Activated naive CD4-positive, alpha-beta T cell treated with anti-CD3 and anti-CD28 coated beads, Interleukin-2, amount 50 U/mL, for 72 hours (primary cell): ENCODE data around the gene ADRA2C. TPM values are rescaled to one million over a fixed set of nuclear protein-coding genes. Genes with fewer than 3 reads are reported as not detected.

ENCODE experiments used
- ATAC-seq, 2 donors: fragments of 150-1000 bp; cut with Tn5 transposase; 2 replicates each; pipeline ENCODE4 v1.10.0; 2021; ENCODE audit warnings: mild to moderate bottlenecking in 2 of 2, moderate library complexity in 2 of 2
- DNase-seq, 2 donors: peaks; one replicate each; pipeline ENCODE4 v3.0.0; 2021 to 2022; ENCODE audit warnings: low spot score in 2 of 2
- H3K27ac Mint-ChIP-seq, 2 donors: one replicate each; pipeline ENCODE4 v1.8.0; 2022; ENCODE audit warnings: mild to moderate bottlenecking in 2 of 2, mixed read lengths in 2 of 2
- H3K36me3 Mint-ChIP-seq, 2 donors: one replicate each; pipeline ENCODE4 v1.8.0; 2022; ENCODE audit warnings: mixed read lengths in 2 of 2
- H3K9me3 Mint-ChIP-seq, 2 donors: one replicate each; pipeline ENCODE4 v1.8.0; 2022; ENCODE audit warnings: mixed read lengths in 2 of 2
- total RNA-seq, 2 donors: library from RNA; stranded (reverse); gene quantifications; one replicate each; pipeline ENCODE4 v1.2.3, GENCODE V29; 2022

Gene ADRA2C
- total RNA-seq, 2 donors from 2014 or later, result 0.35 TPM; not detected in 1

DNA sequence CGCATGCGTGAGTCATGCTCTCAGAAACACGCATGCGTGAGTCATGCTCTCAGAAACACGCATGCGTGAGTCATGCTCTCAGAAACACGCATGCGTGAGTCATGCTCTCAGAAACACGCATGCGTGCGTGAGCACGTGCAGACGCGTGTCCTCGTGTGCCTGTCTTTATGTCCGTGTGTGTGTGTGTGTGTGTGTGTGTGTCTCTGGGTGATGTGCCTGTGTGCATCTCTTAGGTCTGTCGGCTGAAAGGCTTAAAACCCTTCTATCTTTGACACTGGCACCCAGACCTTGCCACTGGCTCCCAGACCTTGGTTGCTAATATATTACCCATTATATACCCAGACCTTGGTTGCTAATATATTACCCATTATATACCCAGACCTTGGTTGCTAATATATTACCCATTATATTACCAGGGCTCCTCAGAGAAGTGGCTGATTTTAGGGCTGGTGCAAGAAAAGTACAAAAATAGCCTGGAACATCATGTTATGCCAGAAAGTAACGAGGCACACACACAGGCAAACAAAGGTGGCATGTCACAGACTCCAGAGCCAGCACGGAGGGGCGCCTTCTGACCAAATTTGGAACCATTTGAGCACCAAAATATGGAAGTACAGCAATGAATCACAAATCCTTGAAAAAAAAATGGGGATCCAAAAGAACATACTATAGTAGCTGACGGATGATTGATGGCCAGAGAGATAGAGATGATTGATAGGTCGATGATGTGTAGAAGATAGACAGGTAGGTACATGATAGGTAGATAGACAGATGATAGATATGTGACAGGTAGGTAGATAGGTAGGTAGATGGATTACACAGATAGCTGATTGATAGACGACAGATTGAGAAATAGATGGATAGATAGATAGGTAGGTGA, 19.2 kb upstream of the ADRA2C start:
- peaks cover 5 to 9% of the 10 kb centered on the region in 2 donors for H3K36me3 Mint-ChIP-seq
- peaks cover 0 to 5% of the 10 kb centered on the region in 2 donors for H3K9me3 Mint-ChIP-seq
- H3K27ac Mint-ChIP-seq, result no peak overlapping the region
- DNase-seq (no peak), ATAC-seq (no peak)

DNA sequence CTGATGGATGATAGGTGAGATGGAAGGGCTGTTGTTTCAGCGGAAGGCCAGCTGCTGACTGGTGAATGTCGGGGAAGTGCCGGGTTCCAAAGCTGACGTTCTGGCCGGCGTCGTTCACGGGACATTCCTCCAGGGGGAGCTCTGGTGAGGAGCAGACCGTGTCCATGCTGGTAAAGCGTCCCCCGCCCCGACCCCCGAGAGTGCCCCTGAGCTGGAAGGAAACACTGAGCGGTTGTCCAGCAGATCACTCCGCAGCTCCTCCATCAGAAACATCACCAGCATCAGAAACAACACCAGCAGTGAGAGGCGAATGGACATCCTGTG, 18.6 kb upstream of the ADRA2C start:
- DNase-seq (peak in 1 of 2 donors; percentile 38), ATAC-seq (no peak)
- Mint-ChIP-seq H3K9me3 (peaks cover 0 to 5% of the 10 kb centered on the region in 2 donors), H3K36me3 (peaks cover 5 to 6% of the 10 kb centered on the region in 2 donors), H3K27ac (no peak overlapping the region)

DNA sequence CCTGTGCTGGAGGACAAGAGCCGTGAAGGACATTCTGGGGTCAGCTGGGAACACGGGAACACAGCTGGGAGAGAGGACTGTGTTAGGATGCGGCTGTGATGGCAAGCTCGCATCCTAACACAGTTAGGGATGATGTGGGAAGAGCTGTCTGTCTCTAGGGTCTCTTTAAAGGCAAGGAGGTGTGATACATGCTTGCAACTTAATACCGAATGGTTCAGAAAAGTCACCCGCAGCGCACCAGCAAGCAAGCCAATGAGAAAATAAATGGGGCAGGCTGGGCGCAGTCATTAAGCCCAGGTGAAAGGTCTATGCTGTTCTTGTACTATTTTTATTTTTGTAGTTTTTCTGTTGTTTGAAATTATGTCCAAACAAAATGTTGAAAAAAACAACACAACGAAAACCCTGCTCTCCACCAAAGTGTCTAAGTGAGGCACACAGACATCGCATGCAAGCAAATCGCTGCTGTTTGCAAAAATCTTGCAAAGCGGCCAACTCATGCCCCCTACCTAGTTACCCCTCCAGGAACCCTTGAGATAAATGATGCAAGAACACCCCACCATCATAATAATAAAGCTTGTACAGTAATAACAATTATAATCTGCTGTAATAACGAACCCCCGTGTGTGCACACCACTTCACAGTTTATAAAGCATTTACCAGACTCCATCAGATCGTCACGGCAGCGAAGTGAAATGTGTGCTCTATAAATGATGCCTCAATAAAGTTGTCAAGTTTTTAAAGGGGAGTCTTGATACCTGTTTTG, 17.9 kb upstream of the ADRA2C start:
- ATAC-seq (no peak), DNase-seq (no peak)
- Mint-ChIP-seq H3K27ac (no peak overlapping the region), H3K36me3 (peaks cover 0 to 5% of the 10 kb centered on the region in 2 donors), H3K9me3 (peaks cover 0 to 5% of the 10 kb centered on the region in 2 donors)

DNA sequence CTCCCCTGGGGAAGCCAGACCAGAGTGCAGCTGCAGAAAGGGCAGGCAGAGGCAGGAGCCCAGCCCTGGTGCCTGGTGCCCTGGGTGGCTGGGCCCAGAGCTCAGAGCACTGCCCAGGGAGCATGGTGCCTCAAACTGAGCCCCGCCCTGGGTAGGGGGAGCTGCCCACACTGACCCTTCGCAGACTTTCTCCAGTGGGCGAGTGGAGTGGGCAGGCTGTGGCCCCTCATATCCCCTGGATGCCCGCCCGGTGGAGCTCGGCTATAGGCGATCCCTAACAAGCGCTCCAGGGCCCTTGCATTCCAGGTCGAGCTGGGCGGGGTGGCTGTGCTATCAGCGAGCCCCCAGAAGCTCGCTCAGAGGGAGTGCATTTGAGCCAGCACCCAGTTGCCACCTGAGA, 17.1 kb upstream of the ADRA2C start:
- Mint-ChIP-seq H3K27ac (no peak overlapping the region), H3K9me3 (peaks cover 0 to 5% of the 10 kb centered on the region in 2 donors), H3K36me3 (peaks cover 0 to 5% of the 10 kb centered on the region in 2 donors)
- DNase-seq (no peak), ATAC-seq (no peak)

DNA sequence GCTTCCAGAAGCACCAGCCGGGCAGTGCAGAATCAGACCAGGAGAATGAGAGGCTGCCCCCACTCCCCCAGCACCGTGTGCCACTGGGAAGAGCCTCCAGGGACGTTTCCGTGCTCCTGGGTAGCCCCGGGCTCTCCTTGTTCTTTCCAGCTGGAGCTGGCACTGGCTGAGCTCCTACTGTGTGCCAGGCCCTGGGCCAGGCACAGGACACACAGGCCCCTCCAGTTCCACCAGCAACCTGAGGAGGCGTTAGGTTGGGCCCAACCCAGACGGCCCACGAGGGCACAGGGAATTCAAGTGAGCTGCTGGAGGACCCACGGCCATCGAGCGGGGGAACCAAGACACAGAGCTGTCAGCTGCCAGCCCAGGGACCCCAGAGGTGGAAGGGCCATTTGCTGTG, 15.9 kb upstream of the ADRA2C start:
- DNase-seq, result no peak
- no peak overlapping the region for H3K27ac Mint-ChIP-seq
- H3K36me3 Mint-ChIP-seq, result peaks cover 0 to 5% of the 10 kb centered on the region in 2 donors
- ATAC-seq, result no peak
- peaks cover 0 to 5% of the 10 kb centered on the region in 2 donors for H3K9me3 Mint-ChIP-seq

DNA sequence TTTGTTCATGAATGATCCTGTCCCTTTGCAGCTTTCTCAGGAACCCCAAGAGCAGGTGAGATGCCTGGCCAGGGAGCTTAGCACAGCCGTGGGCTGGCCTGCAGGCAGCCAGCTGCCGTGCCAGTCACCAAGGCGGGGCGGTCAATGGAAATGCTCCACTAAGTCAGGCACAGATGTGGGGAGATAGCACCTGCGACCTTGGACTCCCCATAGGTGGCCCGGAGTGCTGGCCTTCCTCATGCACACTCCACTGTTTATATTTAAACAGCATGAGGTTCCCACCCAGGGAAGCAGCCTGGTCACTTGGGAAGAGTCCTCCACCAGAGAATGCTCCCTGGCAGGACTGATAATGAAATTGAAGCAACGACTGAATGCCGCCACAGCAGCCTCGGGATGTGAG, 14.2 kb upstream of the ADRA2C start:
- DNase-seq, result no peak
- Mint-ChIP-seq H3K36me3 (no peaks in the 10 kb centered on the region), H3K27ac (no peak overlapping the region), H3K9me3 (no peaks in the 10 kb centered on the region)
- no peak for ATAC-seq

DNA sequence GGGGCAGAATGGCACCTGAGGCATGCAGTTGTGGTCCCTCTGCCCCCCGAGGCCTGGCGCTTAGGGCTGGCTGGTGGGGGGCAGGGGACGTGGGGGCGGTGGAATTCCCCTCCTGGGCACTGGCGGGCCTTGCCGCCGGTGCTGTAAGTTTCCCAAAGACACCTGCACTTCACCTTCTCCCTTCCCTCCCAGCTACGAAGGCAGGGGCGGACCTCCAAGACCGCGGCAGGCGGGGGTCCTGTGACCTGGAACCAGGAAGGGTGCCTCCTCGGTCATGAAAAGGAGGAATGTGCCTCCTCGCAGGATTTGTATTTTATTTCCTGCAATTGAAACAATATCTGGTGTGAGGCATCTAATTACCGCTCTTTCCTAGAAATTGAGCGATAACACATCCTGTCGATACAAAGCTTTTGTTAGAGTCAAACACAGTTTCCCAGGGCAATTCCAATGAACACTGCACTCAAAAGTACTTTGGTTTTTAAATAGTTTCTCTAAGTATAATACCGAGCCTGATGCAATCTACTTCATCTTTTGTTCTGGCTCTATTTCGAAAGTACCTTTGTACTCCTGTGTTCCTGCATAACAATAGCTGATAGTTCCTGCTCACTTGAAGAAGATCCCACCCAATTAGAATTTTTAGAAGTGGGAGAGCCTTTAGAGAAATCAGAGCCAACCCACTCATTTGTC, 12.3 kb upstream of the ADRA2C start:
- Mint-ChIP-seq H3K27ac (no peak overlapping the region), H3K36me3 (no peaks in the 10 kb centered on the region), H3K9me3 (no peaks in the 10 kb centered on the region)
- ATAC-seq (no peak), DNase-seq (no peak)

DNA sequence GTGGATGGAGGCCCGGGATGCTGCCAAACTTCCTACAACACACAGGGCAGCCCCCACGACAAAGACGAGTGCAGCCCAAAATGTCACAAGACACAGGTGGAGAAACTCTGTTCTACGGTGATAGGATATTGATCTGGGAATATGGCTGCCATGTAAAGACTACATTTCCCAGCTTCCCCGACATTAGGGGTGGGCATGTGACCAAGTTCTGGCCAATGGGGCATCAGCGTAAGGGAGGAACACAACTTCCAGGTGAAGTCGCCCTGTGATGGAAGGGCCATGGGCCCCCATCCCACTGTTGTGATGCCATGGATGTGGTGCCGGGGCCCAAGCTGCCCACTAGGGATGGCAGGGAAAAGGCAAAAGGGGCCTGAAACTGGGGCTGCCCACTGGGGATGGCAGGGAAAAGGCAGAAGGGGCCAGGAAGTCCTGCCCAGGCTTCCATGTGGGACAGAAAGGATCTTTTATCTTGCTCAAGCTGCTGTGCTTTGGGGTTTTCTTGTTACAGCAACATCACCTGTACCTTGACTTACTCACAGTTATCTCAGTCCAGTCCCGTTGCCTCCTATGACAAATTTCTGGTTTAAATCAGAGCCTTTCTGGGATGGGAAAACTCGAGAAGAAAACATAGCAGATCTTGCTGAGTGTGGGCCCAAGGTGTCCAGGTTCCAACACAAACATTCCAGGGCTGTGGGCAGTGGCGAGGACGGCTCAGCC, 9.7 kb upstream of the ADRA2C start:
- H3K27ac Mint-ChIP-seq, result no peak overlapping the region
- ATAC-seq (no peak), DNase-seq (no peak)
- H3K9me3 Mint-ChIP-seq, result no peaks in the 10 kb centered on the region
- H3K36me3 Mint-ChIP-seq, result no peaks in the 10 kb centered on the region

DNA sequence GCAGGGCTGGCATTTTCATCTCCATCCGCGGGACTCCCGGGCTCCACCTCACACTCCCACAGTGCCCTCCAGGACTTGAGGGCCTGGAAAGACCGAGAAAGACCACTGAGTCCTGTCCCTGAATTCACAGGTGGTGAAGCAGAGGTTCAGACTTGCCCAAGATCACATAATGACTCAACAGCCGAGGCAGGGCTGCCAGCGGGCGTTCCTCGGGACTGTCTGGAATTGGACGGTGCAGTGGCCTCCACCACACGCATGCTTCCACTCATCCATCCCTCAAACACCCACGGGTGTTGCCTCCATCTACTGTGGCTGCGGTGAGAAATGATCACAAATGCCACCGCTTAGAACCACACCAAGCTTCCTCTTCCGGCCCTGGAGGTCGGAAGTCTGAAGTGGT, 6.9 kb upstream of the ADRA2C start:
- Mint-ChIP-seq H3K36me3 (no peaks in the 10 kb centered on the region), H3K9me3 (no peaks in the 10 kb centered on the region), H3K27ac (no peak overlapping the region)
- ATAC-seq, result no peak
- DNase-seq, result no peak

DNA sequence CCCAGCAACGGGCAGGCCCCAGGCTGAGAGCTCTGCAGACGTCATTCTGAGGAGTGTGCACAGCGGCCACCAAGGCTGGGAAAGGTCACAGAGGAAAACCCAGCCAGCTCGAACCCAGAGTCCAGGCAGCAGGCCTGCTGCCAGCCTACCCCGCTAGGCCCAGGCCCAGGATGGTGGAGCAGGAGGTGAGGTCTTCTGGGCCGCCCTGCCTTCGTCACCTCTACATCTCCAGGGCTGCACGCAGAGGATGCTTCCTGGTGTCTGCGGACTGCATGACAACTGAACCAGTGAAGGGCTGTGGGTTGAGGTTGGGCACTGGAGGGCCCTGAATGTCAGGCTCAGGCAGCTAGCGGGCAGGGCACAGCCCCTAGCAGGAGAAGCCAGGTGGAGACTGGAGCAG, 5.8 kb upstream of the ADRA2C start:
- Mint-ChIP-seq H3K36me3 (no peaks in the 10 kb centered on the region), H3K27ac (no peak overlapping the region), H3K9me3 (no peaks in the 10 kb centered on the region)
- ATAC-seq, result no peak
- DNase-seq, result no peak

DNA sequence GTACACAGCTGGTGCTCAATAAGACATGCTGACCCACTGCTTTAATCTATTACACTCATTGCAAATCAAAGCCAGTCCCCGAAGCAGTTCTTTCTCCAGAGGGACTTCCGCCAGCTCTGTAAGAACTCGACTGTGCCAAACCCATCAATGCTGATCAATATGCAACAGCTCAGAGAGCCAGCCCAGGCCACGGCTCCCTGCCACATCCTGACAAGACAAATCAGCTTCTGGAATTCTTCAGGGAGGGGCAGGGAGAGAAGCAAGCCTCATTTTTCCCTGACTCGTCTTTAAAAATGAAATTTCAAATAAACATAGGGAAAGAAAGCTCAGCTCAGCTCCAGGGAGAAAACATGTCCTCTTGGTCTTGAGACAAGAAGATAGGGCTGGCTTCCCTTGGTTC, 5.3 kb upstream of the ADRA2C start:
- no peak for ATAC-seq
- no peak overlapping the region for H3K27ac Mint-ChIP-seq

DNA sequence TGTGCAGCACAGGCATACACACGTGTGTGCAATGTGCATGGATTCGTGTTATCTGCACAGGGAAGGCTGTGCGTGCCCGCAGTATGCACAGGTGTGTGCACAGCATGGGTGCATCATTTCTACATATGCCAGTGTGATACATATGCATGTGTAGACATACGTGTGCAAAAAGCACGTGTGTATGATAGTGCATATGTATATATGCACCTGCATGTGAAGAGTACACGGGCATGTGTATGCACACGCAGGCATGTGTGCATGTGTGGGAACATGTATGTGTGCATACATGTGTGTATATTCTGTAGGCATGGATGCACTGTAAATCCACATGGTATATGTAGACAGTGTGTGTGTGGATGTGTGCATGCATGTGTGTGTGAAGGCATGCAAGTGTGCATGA, 3.9 kb upstream of the ADRA2C start:
- no peak overlapping the region for H3K27ac Mint-ChIP-seq
- DNase-seq (no peak), ATAC-seq (no peak)
- no peaks in the 10 kb centered on the region for H3K9me3 Mint-ChIP-seq
- peaks cover 0 to 4% of the 10 kb centered on the region in 2 donors for H3K36me3 Mint-ChIP-seq

More for the DNA sequence above, 5.3 kb upstream of the ADRA2C start:
- no peaks in the 10 kb centered on the region for H3K9me3 Mint-ChIP-seq
- no peak for DNase-seq
- H3K36me3 Mint-ChIP-seq, result no peaks in the 10 kb centered on the region

DNA sequence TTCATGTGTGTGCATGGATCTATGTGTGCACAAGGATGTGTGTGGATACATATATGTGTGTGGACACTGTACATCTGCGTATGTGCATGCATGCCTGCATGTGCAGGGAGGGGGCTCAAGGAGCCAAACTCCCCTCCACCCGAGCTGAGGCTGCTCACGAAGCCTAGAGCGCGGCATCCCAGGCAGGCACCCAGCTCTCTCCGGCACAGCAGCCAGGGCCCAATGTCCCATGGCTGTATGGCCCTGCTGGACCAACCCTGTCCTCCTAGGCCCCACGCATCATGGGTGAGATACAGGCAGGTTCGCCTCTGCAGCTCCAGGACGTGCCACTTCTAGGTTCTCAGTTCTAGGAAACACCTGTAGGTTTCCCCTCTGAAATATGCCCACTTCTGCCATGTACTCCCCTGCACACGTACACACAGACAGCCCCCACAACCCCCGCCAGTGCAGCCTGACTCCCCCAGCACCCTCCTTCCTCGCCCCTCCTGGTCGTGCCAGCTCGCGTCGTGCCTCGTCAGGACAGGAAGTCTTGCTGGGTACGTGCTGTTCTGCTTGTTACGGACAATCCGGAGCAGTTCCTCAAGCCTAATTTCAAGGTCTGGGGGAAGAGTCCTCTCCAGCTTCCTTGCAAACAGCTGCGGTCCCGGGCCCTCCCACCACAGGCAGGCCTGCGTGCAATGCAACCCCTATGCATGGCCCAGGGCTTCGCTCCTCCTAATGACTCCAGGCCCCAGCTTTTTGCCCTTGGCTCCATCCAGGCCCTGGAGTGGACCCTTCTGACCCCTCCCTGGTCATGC, 3.2 kb upstream of the ADRA2C start:
- Mint-ChIP-seq H3K9me3 (no peaks in the 10 kb centered on the region), H3K36me3 (peaks cover 0 to 4% of the 10 kb centered on the region in 2 donors), H3K27ac (no peak overlapping the region)
- DNase-seq, result no peak
- no peak for ATAC-seq

DNA sequence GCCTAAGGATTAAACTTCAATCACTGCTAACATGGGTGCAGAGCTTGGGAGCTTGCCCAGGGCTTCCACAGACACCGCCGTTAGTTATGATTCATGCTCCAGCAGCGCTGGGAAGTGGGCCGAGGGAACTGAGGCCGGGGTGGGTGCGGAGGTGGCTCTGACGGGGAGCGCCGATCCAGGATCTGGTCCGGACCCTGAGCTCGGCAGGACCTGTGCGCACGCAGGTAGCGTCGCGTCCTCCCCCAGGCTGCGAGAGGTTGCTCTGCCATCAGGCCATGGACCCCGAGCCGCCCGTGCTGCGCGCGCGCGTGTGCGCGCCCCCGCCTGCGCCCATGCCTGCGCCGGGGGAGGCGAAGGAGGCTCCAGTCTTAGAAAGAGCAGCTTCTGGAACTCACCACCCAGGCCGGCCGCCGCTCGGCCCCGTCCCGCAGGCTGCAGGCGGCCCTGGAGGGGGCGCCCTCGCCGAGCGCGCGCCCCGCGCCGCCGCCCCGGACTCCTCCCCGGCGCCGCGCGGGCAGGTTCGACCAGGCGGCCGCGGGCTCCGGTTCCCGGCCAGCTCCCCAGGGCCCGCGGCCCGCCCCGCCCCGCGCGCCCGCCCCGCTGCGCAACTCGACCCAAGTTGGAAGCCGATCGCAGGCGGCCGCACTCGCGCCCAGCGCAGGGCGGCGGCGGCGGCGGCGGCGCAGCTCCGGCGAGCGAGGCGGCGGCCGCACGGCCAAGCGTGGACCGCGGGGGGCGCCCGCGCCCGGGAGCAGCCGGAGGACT, 732 bp upstream of the ADRA2C start:
- Mint-ChIP-seq H3K27ac (no peak overlapping the region), H3K36me3 (peaks cover 0 to 4% of the 10 kb centered on the region in 2 donors), H3K9me3 (no peaks in the 10 kb centered on the region)
- DNase-seq, result peak in 1 of 2 donors; percentile 42
- ATAC-seq, result peak in 1 of 2 donors; percentile 72

DNA sequence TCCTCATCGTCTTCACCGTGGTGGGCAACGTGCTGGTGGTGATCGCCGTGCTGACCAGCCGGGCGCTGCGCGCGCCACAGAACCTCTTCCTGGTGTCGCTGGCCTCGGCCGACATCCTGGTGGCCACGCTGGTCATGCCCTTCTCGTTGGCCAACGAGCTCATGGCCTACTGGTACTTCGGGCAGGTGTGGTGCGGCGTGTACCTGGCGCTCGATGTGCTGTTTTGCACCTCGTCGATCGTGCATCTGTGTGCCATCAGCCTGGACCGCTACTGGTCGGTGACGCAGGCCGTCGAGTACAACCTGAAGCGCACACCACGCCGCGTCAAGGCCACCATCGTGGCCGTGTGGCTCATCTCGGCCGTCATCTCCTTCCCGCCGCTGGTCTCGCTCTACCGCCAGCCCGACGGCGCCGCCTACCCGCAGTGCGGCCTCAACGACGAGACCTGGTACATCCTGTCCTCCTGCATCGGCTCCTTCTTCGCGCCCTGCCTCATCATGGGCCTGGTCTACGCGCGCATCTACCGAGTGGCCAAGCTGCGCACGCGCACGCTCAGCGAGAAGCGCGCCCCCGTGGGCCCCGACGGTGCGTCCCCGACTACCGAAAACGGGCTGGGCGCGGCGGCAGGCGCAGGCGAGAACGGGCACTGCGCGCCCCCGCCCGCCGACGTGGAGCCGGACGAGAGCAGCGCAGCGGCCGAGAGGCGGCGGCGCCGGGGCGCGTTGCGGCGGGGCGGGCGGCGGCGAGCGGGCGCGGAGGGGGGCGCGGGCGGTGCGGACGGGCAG, 792 bp downstream of the ADRA2C start:
- no peaks in the 10 kb centered on the region for H3K9me3 Mint-ChIP-seq
- no peak for ATAC-seq
- peaks cover 0 to 4% of the 10 kb centered on the region in 2 donors for H3K36me3 Mint-ChIP-seq
- H3K27ac Mint-ChIP-seq, result no peak overlapping the region
- DNase-seq, result peak in 1 of 2 donors; percentile 12
